Measurements from ENCODE around the gene THBS1.

DNA sequence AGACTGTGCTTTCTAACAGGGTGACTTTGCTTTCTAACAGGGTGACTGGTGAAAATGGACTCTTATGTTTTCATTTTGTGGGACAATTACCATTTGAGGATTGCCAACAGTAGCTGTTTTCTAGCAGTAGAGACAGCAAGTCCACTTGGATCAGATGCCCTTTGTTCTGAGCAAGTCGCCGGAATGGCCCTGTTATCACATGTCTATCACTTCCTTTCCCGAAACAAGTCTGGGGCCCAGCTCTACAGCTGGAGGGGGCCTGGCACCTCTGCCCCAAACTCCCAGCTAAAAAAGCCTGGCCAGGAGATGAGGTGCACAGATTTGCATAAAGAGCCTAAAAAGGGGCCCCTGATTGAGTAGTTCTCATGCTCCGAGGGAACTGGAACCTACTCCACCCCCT is 44.6 kb downstream of the THBS1 start:
- TF ChIP-seq, protein P1, sequence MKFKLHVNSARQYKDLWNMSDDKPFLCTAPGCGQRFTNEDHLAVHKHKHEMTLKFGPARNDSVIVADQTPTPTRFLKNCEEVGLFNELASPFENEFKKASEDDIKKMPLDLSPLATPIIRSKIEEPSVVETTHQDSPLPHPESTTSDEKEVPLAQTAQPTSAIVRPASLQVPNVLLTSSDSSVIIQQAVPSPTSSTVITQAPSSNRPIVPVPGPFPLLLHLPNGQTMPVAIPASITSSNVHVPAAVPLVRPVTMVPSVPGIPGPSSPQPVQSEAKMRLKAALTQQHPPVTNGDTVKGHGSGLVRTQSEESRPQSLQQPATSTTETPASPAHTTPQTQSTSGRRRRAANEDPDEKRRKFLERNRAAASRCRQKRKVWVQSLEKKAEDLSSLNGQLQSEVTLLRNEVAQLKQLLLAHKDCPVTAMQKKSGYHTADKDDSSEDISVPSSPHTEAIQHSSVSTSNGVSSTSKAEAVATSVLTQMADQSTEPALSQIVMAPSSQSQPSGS (CRISPR knock-in tag; IDR thresholded peaks at IDR 0.05; ENCODE audit: borderline replicate concordance, low read depth): no peak
- TF ChIP-seq FOXJ3 (CRISPR knock-in tag; IDR thresholded peaks at IDR 0.05; ENCODE audit: borderline replicate concordance) (no peak), CTCF (IDR thresholded peaks at IDR 0.05) (no peak), SP1 (CRISPR knock-in tag; conservative IDR thresholded peaks at IDR 0.05) (no peak)
